SK-N-SH (cell line): ENCODE results near the gene PTER. TPM values are rescaled to one million over a fixed set of nuclear protein-coding genes. Genes with fewer than 3 reads are reported as not detected.

ENCODE experiments used
- CTCF ChIA-PET: fragments of 300-600, 350-600 bp; formaldehyde crosslinking; extraction: SDS; loops from one replicate; lab custom pipeline; 2021; lab: Yijun Ruan, JAX
- POLR2A ChIA-PET: fragments of 350-600 bp; sonication (Branson Sonifier 250); formaldehyde crosslinking; extraction: SDS; loops from one replicate; lab custom pipeline; 2020; ENCODE audit warnings: antibody characterized with exemption, inconsistent platforms; lab: Yijun Ruan, JAX
- DNase-seq: peaks from one replicate; pipeline ENCODE4 v3.0.0; 2012
- H2AFZ ChIP-seq: fragments of 200-600 bp; sonication (generic); 2 replicates; pipeline ENCODE4 v1.8.1; 2016; ENCODE audit warnings: antibody characterized with exemption, mild to moderate bottlenecking, low read depth
- H3F3A ChIP-seq: fragments of 200-600 bp; sonication (generic); replicated peaks from 2 replicates; pipeline ENCODE3; 2016; ENCODE audit warnings: antibody characterized with exemption, mild to moderate bottlenecking; ENCODE audit not compliant: insufficient read depth
- H3K27ac ChIP-seq, 2 experiments: fragments of 200-500 bp in 1 of 2; fragments of 200-600 bp in 1 of 2; sonication (Bioruptor generic) in 1 of 2; sonication (generic), shearing (Covaris generic) in 1 of 2; 2 replicates each; pipeline versions ENCODE4 v1.5.1 to v1.6.1; 2014 to 2016; ENCODE audit warnings: low read depth in 2 of 2, inconsistent platforms in 1 of 2, low read length in 1 of 2, mild to moderate bottlenecking in 1 of 2, mixed read lengths in 1 of 2
- H3K27me3 ChIP-seq: fragments of 200-600 bp; sonication (generic), shearing (Covaris generic); 2 replicates; pipeline ENCODE4 v1.6.1; 2016; ENCODE audit warnings: mixed run types; ENCODE audit not compliant: insufficient read depth
- H3K36me3 ChIP-seq, 2 experiments: fragments of 200-500 bp in 1 of 2; fragments of 200-600 bp in 1 of 2; sonication (Bioruptor generic) in 1 of 2; sonication (generic) in 1 of 2; replicated peaks in 1 of 2; 2 replicates each; pipeline versions ENCODE3 to v1.5.1; 2014 to 2016; ENCODE audit warnings: low read length in 1 of 2, mild to moderate bottlenecking in 1 of 2; ENCODE audit not compliant: insufficient read depth in 2 of 2, control insufficient read depth in 1 of 2
- H3K4me1 ChIP-seq, 2 experiments: fragments of 200-500 bp in 1 of 2; fragments of 200-600 bp in 1 of 2; sonication (Bioruptor generic) in 1 of 2; sonication (generic), shearing (Covaris generic) in 1 of 2; 2 replicates each; pipeline versions ENCODE4 v1.5.1 to v1.6.1; 2014 to 2016; ENCODE audit warnings: low read depth in 1 of 2, low read length in 1 of 2, mixed run types in 1 of 2; ENCODE audit not compliant: insufficient read depth in 2 of 2, control insufficient read depth in 1 of 2
- H3K4me2 ChIP-seq: fragments of 200-600 bp; sonication (generic), shearing (Covaris generic); 2 replicates; pipeline ENCODE4 v1.6.1; 2017; ENCODE audit warnings: mixed run types
- H3K4me3 ChIP-seq, 2 experiments: fragments of 200-500 bp in 1 of 2; fragments of 200-600 bp in 1 of 2; sonication (Bioruptor generic) in 1 of 2; sonication (generic), shearing (Covaris generic) in 1 of 2; 2 replicates each; pipeline versions ENCODE4 v1.5.1 to v1.8.1; 2014 to 2016; ENCODE audit warnings: low read depth in 2 of 2, inconsistent platforms in 1 of 2, low read length in 1 of 2, mild to moderate bottlenecking in 1 of 2, mixed read lengths in 1 of 2, moderate library complexity in 1 of 2
- H3K79me2 ChIP-seq: fragments of 200-600 bp; sonication (generic); 2 replicates; pipeline ENCODE4 v1.8.1; 2017; ENCODE audit warnings: mild to moderate bottlenecking; ENCODE audit not compliant: insufficient read depth
- H3K9ac ChIP-seq: fragments of 200-600 bp; sonication (generic); 2 replicates; pipeline ENCODE4 v1.6.1; 2017; ENCODE audit warnings: mixed run types
- H3K9me2 ChIP-seq: fragments of 200-600 bp; sonication (generic); 2 replicates; pipeline ENCODE4 v1.6.1; 2017; ENCODE audit warnings: mixed run types
- H3K9me3 ChIP-seq: fragments of 200-600 bp; sonication (generic); 2 replicates; pipeline ENCODE4 v1.6.1; 2017; ENCODE audit warnings: mixed run types, mild to moderate bottlenecking, moderate library complexity
- H4K20me1 ChIP-seq: fragments of 200-600 bp; sonication (generic); 2 replicates; pipeline ENCODE4 v1.6.1; 2017; ENCODE audit warnings: mild to moderate bottlenecking, mixed run types; ENCODE audit not compliant: insufficient read depth
- ELF1 ChIP-seq: IDR thresholded peaks from 2 replicates; pipeline ENCODE4 v1.4.0; 2012
- EZH2phosphoT487 ChIP-seq: fragments of 200-600 bp; sonication (generic); IDR thresholded peaks from 2 replicates; pipeline ENCODE4 v1.6.1; 2017; ENCODE audit warnings: low read depth, mixed run types, mild to moderate bottlenecking, antibody characterized with exemption, moderate library complexity, borderline replicate concordance
- FOSL2 ChIP-seq: IDR thresholded peaks from 2 replicates; pipeline ENCODE4 v1.4.0; 2012; ENCODE audit warnings: low read depth, mild to moderate bottlenecking, moderate library complexity, borderline replicate concordance
- FOXM1 ChIP-seq: IDR thresholded peaks from 2 replicates; pipeline ENCODE4 v1.4.0; 2012; ENCODE audit warnings: low read depth, mild to moderate bottlenecking
- GATA2 ChIP-seq: sonication (generic); formaldehyde crosslinking; IDR thresholded peaks from 2 replicates; pipeline ENCODE4 v1.5.0; 2020; ENCODE audit warnings: mild to moderate bottlenecking, missing genetic modification reagents
- JUND ChIP-seq: IDR thresholded peaks from 2 replicates; pipeline ENCODE4 v1.4.0; 2012
- MEF2A ChIP-seq: IDR thresholded peaks from 2 replicates; pipeline ENCODE4 v1.4.0; 2012; ENCODE audit warnings: low read depth, borderline replicate concordance
- MXI1 ChIP-seq: IDR thresholded peaks from 2 replicates; pipeline ENCODE4 v1.6.1; 2012; ENCODE audit warnings: mild to moderate bottlenecking, low read depth, low read length, improper control_type of control experiment
- NFIC ChIP-seq: IDR thresholded peaks from 2 replicates; pipeline ENCODE4 v1.4.0; 2012; ENCODE audit warnings: borderline replicate concordance
- NRF1 ChIP-seq: IDR thresholded peaks from 2 replicates; pipeline ENCODE4 v1.6.1; 2012; ENCODE audit warnings: low read depth, mild to moderate bottlenecking, low read length
- POLR2AphosphoS5 ChIP-seq: IDR thresholded peaks from 2 replicates; pipeline ENCODE4 v1.6.1; 2012; ENCODE audit warnings: low read depth, low read length
- RFX5 ChIP-seq: IDR thresholded peaks from 2 replicates; pipeline ENCODE4 v1.6.1; 2012; ENCODE audit warnings: mild to moderate bottlenecking, improper control_type of control experiment, low read length
- RXRA ChIP-seq: IDR thresholded peaks from 2 replicates; pipeline ENCODE4 v1.4.0; 2012; ENCODE audit warnings: low read depth, mild to moderate bottlenecking, borderline replicate concordance
- SIN3A ChIP-seq: IDR thresholded peaks from 2 replicates; pipeline ENCODE4 v1.6.1; 2012; ENCODE audit warnings: low read depth, mild to moderate bottlenecking, low read length, moderate library complexity, borderline replicate concordance
- TEAD4 ChIP-seq: IDR thresholded peaks from 2 replicates; pipeline ENCODE4 v1.4.0; 2012; ENCODE audit warnings: mild to moderate bottlenecking, borderline replicate concordance; ENCODE audit not compliant: insufficient read depth
- YY1 ChIP-seq: IDR thresholded peaks from 2 replicates; pipeline ENCODE4 v1.4.0; 2012; ENCODE audit warnings: low read depth, mild to moderate bottlenecking
- WGBS: methylation state at CpG from one replicate; pipeline ENCODE4 v1.1.6; 2017; ENCODE audit warnings: low lambda C conversion rate; 5-methylcytosine and 5-hydroxymethylcytosine counted together
- polyA plus RNA-seq, 3 experiments: library from polyadenylated mRNA; depleted of rRNA; stranded (reverse); fragments of >200 nt; gene quantifications; 2 replicates each; pipeline ENCODE4 v1.2.3, GENCODE V29; 2012
- TF ChIP-seq, protein P1 (sequence below): IDR thresholded peaks from 2 replicates; pipeline ENCODE4 v1.4.0; 2012; ENCODE audit warnings: low read depth, borderline replicate concordance
- TF ChIP-seq, protein P2 (sequence below): IDR thresholded peaks from 2 replicates; pipeline ENCODE4; 2012
- TF ChIP-seq, protein P3 (sequence below): fragments of 150-350 bp; IDR thresholded peaks from 2 replicates; pipeline ENCODE4 v1.6.1; 2017; ENCODE audit warnings: antibody characterized with exemption, low read length, low read depth, borderline replicate concordance
- TF ChIP-seq, protein P4 (sequence below): IDR thresholded peaks from 2 replicates; pipeline ENCODE4 v1.6.1; 2012; ENCODE audit warnings: mild to moderate bottlenecking, low read depth, low read length, moderate library complexity

PTER gene
- polyA plus RNA-seq, 1 of the 3 experiments (the other 2 are of a cell fraction): not detected

DNA sequence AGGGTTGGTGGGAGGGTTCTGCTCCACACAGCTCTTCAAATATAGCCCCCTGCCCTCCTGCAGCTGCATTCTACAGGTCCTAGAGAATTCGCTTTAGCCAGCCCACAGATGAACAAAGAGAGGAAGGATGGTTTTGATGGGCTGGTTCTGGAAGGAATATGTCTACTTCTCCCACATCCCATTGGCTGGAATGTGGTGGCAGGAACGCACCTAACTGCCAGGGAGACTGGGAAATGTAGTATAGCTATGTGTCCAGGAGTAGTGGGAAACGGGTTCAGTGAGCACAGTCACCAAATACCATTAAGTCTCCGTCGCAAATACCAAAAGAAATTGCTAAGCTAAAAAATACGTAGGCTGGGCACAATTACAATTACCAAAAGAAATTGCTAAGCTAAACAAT is 7.3 kb upstream of the PTER start:
- Histone ChIP-seq H3F3A (no peaks in the 10 kb centered on the region), H2AFZ (no peak overlapping the region), H3K79me2 (no peaks in the 10 kb centered on the region), H3K9ac (no peak overlapping the region), H3K27ac (no peak overlapping the region), H4K20me1 (no peaks in the 10 kb centered on the region), H3K4me1 (no peaks in the 10 kb centered on the region), H3K4me2 (no peak overlapping the region)
- CTCF ChIA-PET: interaction anchor here (1.5 to 1.6 kb wide), 2 partner anchors 10 to 24 kb away, joined by 3 read pairs; no protein-coding TSS in a partner anchor
- POLR2A ChIA-PET: no interaction called here
- no peak for TF ChIP-seq MXI1
- no peak for TF ChIP-seq NRF1
- TF ChIP-seq, protein P1, sequence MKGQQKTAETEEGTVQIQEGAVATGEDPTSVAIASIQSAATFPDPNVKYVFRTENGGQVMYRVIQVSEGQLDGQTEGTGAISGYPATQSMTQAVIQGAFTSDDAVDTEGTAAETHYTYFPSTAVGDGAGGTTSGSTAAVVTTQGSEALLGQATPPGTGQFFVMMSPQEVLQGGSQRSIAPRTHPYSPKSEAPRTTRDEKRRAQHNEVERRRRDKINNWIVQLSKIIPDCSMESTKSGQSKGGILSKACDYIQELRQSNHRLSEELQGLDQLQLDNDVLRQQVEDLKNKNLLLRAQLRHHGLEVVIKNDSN: no peak
- TF ChIP-seq FOSL2: no peak
- TF ChIP-seq TEAD4: no peak
- TF ChIP-seq, all 33 proteins: peak for 0
- WGBS: 32% methylated on average over 6 of the region's 6 CpGs
- DNase-seq: no peak
- Histone ChIP-seq H3K9me3 (no peaks in the 10 kb centered on the region), H3K4me3 (no peak overlapping the region), H3K9me2 (no peaks in the 10 kb centered on the region), H3K27me3 (no peaks in the 10 kb centered on the region), H3K36me3 (no peaks in the 10 kb centered on the region)

DNA sequence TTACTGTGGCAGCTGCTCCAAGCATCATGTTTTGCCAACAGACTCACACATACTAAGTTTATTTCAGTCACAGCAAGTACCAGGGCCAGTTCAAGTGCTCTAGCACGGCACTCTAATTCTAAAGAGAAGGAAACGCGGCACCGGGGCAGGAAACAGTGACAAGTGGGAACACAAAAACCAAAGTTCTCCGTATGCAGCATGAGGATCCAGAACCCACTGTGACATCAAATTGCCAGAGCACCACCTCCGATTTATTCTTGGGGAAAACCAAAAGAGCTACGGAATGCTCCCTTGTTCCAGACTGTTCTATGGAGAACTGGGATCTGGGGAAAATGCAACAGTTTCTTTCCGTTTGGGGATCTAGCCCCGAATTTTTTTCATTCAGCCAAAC is 448 bp upstream of the PTER start:
- CTCF ChIA-PET: no interaction called here
- Histone ChIP-seq H3K9ac (no peak overlapping the region), H3K27ac (no peak overlapping the region), H3K9me2 (no peaks in the 10 kb centered on the region), H4K20me1 (no peaks in the 10 kb centered on the region), H3K9me3 (no peaks in the 10 kb centered on the region), H3K4me3 (no peak overlapping the region), H3K4me1 (peaks cover 0 to 7% of the 10 kb centered on the region in 2 experiments; a peak in 1 of 4 replicates), H3F3A (no peaks in the 10 kb centered on the region), H2AFZ (no peak overlapping the region), H3K27me3 (no peaks in the 10 kb centered on the region), H3K36me3 (no peaks in the 10 kb centered on the region), H3K4me2 (no peak overlapping the region), H3K79me2 (no peaks in the 10 kb centered on the region)
- WGBS: 66% methylated on average over 9 of the region's 9 CpGs
- POLR2A ChIA-PET: no interaction called here
- DNase-seq: no peak
- TF ChIP-seq MEF2A: no peak
- no peak for TF ChIP-seq YY1
- TF ChIP-seq NFIC: no peak
- TF ChIP-seq, protein P2, sequence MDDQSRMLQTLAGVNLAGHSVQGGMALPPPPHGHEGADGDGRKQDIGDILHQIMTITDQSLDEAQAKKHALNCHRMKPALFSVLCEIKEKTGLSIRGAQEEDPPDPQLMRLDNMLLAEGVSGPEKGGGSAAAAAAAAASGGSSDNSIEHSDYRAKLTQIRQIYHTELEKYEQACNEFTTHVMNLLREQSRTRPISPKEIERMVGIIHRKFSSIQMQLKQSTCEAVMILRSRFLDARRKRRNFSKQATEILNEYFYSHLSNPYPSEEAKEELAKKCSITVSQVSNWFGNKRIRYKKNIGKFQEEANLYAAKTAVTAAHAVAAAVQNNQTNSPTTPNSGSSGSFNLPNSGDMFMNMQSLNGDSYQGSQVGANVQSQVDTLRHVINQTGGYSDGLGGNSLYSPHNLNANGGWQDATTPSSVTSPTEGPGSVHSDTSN: no peak
- no peak for TF ChIP-seq ELF1
- TF ChIP-seq RFX5: no peak
- no peak for TF ChIP-seq EZH2phosphoT487
- no peak for TF ChIP-seq RXRA
- TF ChIP-seq, protein P3, sequence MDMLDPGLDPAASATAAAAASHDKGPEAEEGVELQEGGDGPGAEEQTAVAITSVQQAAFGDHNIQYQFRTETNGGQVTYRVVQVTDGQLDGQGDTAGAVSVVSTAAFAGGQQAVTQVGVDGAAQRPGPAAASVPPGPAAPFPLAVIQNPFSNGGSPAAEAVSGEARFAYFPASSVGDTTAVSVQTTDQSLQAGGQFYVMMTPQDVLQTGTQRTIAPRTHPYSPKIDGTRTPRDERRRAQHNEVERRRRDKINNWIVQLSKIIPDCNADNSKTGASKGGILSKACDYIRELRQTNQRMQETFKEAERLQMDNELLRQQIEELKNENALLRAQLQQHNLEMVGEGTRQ: no peak
- TF ChIP-seq GATA2: no peak
- TF ChIP-seq SIN3A: no peak
- TF ChIP-seq POLR2AphosphoS5: no peak
- TF ChIP-seq FOXM1: no peak
- TF ChIP-seq JUND: no peak
- TF ChIP-seq, protein P4, sequence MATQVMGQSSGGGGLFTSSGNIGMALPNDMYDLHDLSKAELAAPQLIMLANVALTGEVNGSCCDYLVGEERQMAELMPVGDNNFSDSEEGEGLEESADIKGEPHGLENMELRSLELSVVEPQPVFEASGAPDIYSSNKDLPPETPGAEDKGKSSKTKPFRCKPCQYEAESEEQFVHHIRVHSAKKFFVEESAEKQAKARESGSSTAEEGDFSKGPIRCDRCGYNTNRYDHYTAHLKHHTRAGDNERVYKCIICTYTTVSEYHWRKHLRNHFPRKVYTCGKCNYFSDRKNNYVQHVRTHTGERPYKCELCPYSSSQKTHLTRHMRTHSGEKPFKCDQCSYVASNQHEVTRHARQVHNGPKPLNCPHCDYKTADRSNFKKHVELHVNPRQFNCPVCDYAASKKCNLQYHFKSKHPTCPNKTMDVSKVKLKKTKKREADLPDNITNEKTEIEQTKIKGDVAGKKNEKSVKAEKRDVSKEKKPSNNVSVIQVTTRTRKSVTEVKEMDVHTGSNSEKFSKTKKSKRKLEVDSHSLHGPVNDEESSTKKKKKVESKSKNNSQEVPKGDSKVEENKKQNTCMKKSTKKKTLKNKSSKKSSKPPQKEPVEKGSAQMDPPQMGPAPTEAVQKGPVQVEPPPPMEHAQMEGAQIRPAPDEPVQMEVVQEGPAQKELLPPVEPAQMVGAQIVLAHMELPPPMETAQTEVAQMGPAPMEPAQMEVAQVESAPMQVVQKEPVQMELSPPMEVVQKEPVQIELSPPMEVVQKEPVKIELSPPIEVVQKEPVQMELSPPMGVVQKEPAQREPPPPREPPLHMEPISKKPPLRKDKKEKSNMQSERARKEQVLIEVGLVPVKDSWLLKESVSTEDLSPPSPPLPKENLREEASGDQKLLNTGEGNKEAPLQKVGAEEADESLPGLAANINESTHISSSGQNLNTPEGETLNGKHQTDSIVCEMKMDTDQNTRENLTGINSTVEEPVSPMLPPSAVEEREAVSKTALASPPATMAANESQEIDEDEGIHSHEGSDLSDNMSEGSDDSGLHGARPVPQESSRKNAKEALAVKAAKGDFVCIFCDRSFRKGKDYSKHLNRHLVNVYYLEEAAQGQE: no peak
